ENCODE data around the gene MSI2. TPM values are rescaled to one million over a fixed set of nuclear protein-coding genes. Genes with fewer than 3 reads are reported as not detected.
"Not testable (repeated sequence)": the region's sequence is repeated elsewhere in the genome, so short reads cannot be mapped to it uniquely, and the experiment has no call there.

Gene MSI2
- total and polyA plus RNA-seq, 12 donors, result 32.6 to 411 (median 148) TPM

- H3K4me3 ChIP-seq, result no peak overlapping the region
- DNase-seq, result no peak
- no peak overlapping the region for H3K27ac ChIP-seq
- no peaks in the 10 kb centered on the region for H3K9me3 ChIP-seq (replicated peaks in 1 of 3)
- peaks cover 0 to 8% of the 10 kb centered on the region in 2 donors for H3K36me3 ChIP-seq (replicated peaks in 1 of 2)
- H3K27me3 ChIP-seq, result no peaks in the 10 kb centered on the region
- H3K4me1 ChIP-seq (replicated peaks in 1 of 2), result peaks cover 7 to 18% of the 10 kb centered on the region in 2 donors
- WGBS, 4 donors, result 93 to 96% (median 95%) methylated on average over 7 of the region's 7 CpGs
- intact Hi-C loops (cut with DNase I), result no loop called here
- no peak for TF ChIP-seq POLR2A (IDR thresholded peaks at IDR 0.05)
- no peak for TF ChIP-seq CTCF (IDR thresholded peaks at IDR 0.05)
Measured at GRCh38 chr17:57299176-57299575, 42.9 kb downstream of the MSI2 start.

- DNase-seq; H3K4me3 ChIP-seq; H3K27me3 ChIP-seq; H3K27ac ChIP-seq; H3K9me3 ChIP-seq (replicated peaks in 1 of 3); H3K4me1 ChIP-seq (replicated peaks in 1 of 2); intact Hi-C loops (cut with DNase I); H3K36me3 ChIP-seq (replicated peaks in 1 of 2): not testable (repeated sequence)
- WGBS, 4 donors, result 88 to 96% (median 94%) methylated on average over 7 of the region's 7 CpGs
Measured at GRCh38 chr17:57300592-57300991, 44.3 kb downstream of the MSI2 start.

GRCh38 chr17:57302690-57303465 is 46.6 kb downstream of the MSI2 start:
- Histone ChIP-seq H3K4me3 (no peak overlapping the region), H3K4me1 (replicated peaks in 1 of 2) (peaks cover 0 to 10% of the 10 kb centered on the region in 2 donors), H3K9me3 (replicated peaks in 1 of 3) (no peaks in the 10 kb centered on the region), H3K36me3 (replicated peaks in 1 of 2) (peaks cover 0 to 4% of the 10 kb centered on the region in 2 donors), H3K27me3 (no peaks in the 10 kb centered on the region), H3K27ac (no peak overlapping the region)
- TF ChIP-seq CTCF (IDR thresholded peaks at IDR 0.05) (no peak), POLR2A (IDR thresholded peaks at IDR 0.05) (no peak)
- intact Hi-C loops (cut with DNase I), result no loop called here
- WGBS, 4 donors, result 90 to 95% (median 93%) methylated on average over 10 of the region's 10 CpGs
- DNase-seq, result no peak

- H3K27me3 ChIP-seq, result no peaks in the 10 kb centered on the region
- no peak overlapping the region for H3K4me3 ChIP-seq
- peak overlapping the region in 1 of 5 donors; percentile 23 for H3K27ac ChIP-seq
- no peaks in the 10 kb centered on the region for H3K9me3 ChIP-seq (replicated peaks in 1 of 3)
- intact Hi-C loops (cut with DNase I), result no loop called here
- WGBS, 4 donors, result 83 to 91% (median 89%) methylated on average over 13 of the region's 13 CpGs
- no peaks in the 10 kb centered on the region for H3K36me3 ChIP-seq (replicated peaks in 1 of 2)
- H3K4me1 ChIP-seq (replicated peaks in 1 of 2), result peaks cover 6 to 31% of the 10 kb centered on the region in 2 donors
- no peak for TF ChIP-seq POLR2A (IDR thresholded peaks at IDR 0.05)
- TF ChIP-seq CTCF (IDR thresholded peaks at IDR 0.05), result no peak
- DNase-seq, result no peak
Measured at GRCh38 chr17:57305144-57305728, 48.9 kb downstream of the MSI2 start.

All from adrenal gland (tissue), 12 donors.